Measurements from ENCODE around the gene TGM2. TPM values are rescaled to one million over a fixed set of nuclear protein-coding genes. Genes with fewer than 3 reads are reported as not detected.
A peak's percentile ranks its signal among the peaks of the same experiment; 100 is the strongest.

Gene TGM2
- total and polyA plus RNA-seq, 4 donors = 12.9 to 63.3 (median 19.6) TPM

DNA sequence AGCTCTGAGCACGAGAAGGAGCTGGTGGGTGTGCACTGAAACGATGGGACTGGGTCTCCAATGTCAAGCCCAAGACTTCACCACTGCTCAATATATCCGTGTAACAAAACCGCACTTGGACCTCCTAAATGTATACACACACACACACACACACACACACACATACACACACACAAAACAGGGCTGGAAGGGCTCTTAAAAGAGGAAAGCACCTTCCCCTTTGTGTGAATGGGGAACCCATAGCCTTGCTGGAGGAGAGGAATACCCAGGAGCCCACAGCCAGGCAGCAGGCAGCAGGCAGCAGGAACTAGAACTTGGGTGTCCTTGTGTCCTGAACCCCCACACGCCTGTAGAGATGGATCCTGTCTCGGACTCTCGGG lies 29.8 kb downstream of the TGM2 start:
- Histone ChIP-seq H3K36me3 (ENCODE audit: control insufficient read depth, insufficient read depth, low read length) (no peaks in the 10 kb centered on the region), H3K27me3 (ENCODE audit: control insufficient read depth, insufficient read depth, low read length) (no peaks in the 10 kb centered on the region)

GRCh38 chr20:38134427-38135270 lies 30.4 kb downstream of the TGM2 start:
- peak overlapping the region; percentile 52 for H3K27ac ChIP-seq (ENCODE audit: low read depth, low read length)

More for the DNA sequence above, 29.8 kb downstream of the TGM2 start:
- Histone ChIP-seq H3K9me3 (ENCODE audit: control insufficient read depth, insufficient read depth, low read length) (no peaks in the 10 kb centered on the region), H3K4me1 (ENCODE audit: control insufficient read depth, insufficient read depth, low read length) (peaks cover 21% of the 10 kb centered on the region), H3K27ac (ENCODE audit: low read depth, low read length) (peak overlapping the region; percentile 52), H3K4me3 (ENCODE audit: low read depth, low read length) (no peak overlapping the region)
- no peak for DNase-seq (ENCODE audit: low read depth in 4 of 6, low spot score in 6 of 6)
- WGBS (ENCODE audit: insufficient coverage) = 87% methylated on average over 5 of the region's 7 CpGs

DNA sequence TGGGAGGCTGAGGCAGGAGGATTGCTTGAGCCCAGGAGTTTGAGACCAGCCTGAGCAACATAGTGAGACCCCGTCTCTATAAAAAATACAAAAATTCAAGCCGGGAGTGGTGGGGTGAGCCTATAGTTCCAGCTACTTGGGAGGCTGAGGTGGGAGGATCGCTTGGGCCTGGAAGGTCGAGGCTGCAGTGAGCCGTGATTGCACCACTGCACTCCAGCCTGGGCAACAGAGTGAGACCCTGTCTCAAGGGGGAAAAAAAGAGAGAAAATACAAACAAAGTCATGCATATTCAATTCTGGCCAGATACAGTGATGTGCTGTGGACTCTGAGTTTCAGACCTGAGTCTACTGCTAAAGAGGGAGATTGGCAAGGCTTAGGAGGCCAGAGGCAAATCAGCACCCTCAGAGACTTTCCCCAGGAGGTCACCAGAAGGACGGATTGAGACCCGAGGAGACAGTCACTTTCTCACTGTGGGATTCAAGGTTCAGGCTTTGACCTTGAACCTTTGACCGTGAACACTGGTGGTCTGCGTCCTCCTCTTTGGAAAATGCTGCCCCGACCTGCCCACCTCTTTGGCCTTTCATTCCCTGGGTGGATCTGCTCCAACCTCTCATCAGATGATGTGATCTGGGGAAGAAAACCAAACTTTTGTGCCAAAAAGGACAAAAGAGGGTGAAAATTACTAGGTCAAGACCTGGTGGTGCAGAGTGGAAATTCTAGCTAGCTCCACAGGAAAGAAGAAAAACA lies 31.2 kb downstream of the TGM2 start:
- no peak overlapping the region for H3K4me3 ChIP-seq (ENCODE audit: low read depth, low read length)
- WGBS (ENCODE audit: insufficient coverage) = 81% methylated on average over 10 of the region's 10 CpGs
- peak overlapping the region; percentile 29 for H3K27ac ChIP-seq (ENCODE audit: low read depth, low read length)
- peak in 1 of 6 donors; percentile 47 for DNase-seq (ENCODE audit: low read depth in 4 of 6, low spot score in 6 of 6)
- H3K9me3 ChIP-seq (ENCODE audit: control insufficient read depth, insufficient read depth, low read length) = no peaks in the 10 kb centered on the region
- H3K36me3 ChIP-seq (ENCODE audit: control insufficient read depth, insufficient read depth, low read length) = no peaks in the 10 kb centered on the region
- no peaks in the 10 kb centered on the region for H3K27me3 ChIP-seq (ENCODE audit: control insufficient read depth, insufficient read depth, low read length)
- peaks cover 21% of the 10 kb centered on the region for H3K4me1 ChIP-seq (ENCODE audit: control insufficient read depth, insufficient read depth, low read length)

More at GRCh38 chr20:38134427-38135270, 30.4 kb downstream of the TGM2 start:
- no peak overlapping the region for H3K4me3 ChIP-seq (ENCODE audit: low read depth, low read length)
- no peak for DNase-seq (ENCODE audit: low read depth in 4 of 6, low spot score in 6 of 6)
- WGBS (ENCODE audit: insufficient coverage) = 75% methylated on average over 9 of the region's 9 CpGs
- peaks cover 24% of the 10 kb centered on the region for H3K4me1 ChIP-seq (ENCODE audit: control insufficient read depth, insufficient read depth, low read length)
- no peaks in the 10 kb centered on the region for H3K36me3 ChIP-seq (ENCODE audit: control insufficient read depth, insufficient read depth, low read length)
- H3K27me3 ChIP-seq (ENCODE audit: control insufficient read depth, insufficient read depth, low read length) = no peaks in the 10 kb centered on the region
- H3K9me3 ChIP-seq (ENCODE audit: control insufficient read depth, insufficient read depth, low read length) = no peaks in the 10 kb centered on the region

GRCh38 chr20:38132910-38133501 lies 32.1 kb downstream of the TGM2 start:
- H3K4me1 ChIP-seq (ENCODE audit: control insufficient read depth, insufficient read depth, low read length) = peaks cover 21% of the 10 kb centered on the region
- H3K27me3 ChIP-seq (ENCODE audit: control insufficient read depth, insufficient read depth, low read length) = no peaks in the 10 kb centered on the region
- H3K9me3 ChIP-seq (ENCODE audit: control insufficient read depth, insufficient read depth, low read length) = no peaks in the 10 kb centered on the region
- H3K27ac ChIP-seq (ENCODE audit: low read depth, low read length) = no peak overlapping the region
- DNase-seq (ENCODE audit: low read depth in 4 of 6, low spot score in 6 of 6) = no peak
- H3K4me3 ChIP-seq (ENCODE audit: low read depth, low read length) = no peak overlapping the region
- H3K36me3 ChIP-seq (ENCODE audit: control insufficient read depth, insufficient read depth, low read length) = no peaks in the 10 kb centered on the region
- 84% methylated on average over 9 of the region's 11 CpGs for WGBS (ENCODE audit: insufficient coverage)

- H3K27ac ChIP-seq (ENCODE audit: low read depth, low read length) = no peak overlapping the region
- H3K4me1 ChIP-seq (ENCODE audit: control insufficient read depth, insufficient read depth, low read length) = peaks cover 21% of the 10 kb centered on the region
- H3K9me3 ChIP-seq (ENCODE audit: control insufficient read depth, insufficient read depth, low read length) = no peaks in the 10 kb centered on the region
- WGBS (ENCODE audit: insufficient coverage) = 89% methylated on average over 23 of the region's 26 CpGs
- no peak overlapping the region for H3K4me3 ChIP-seq (ENCODE audit: low read depth, low read length)
- DNase-seq (ENCODE audit: low read depth in 4 of 6, low spot score in 6 of 6) = no peak
- no peaks in the 10 kb centered on the region for H3K27me3 ChIP-seq (ENCODE audit: control insufficient read depth, insufficient read depth, low read length)
- H3K36me3 ChIP-seq (ENCODE audit: control insufficient read depth, insufficient read depth, low read length) = no peaks in the 10 kb centered on the region
These were observed 32.7 kb downstream of the TGM2 start for GRCh38 chr20:38132156-38132909.

DNA sequence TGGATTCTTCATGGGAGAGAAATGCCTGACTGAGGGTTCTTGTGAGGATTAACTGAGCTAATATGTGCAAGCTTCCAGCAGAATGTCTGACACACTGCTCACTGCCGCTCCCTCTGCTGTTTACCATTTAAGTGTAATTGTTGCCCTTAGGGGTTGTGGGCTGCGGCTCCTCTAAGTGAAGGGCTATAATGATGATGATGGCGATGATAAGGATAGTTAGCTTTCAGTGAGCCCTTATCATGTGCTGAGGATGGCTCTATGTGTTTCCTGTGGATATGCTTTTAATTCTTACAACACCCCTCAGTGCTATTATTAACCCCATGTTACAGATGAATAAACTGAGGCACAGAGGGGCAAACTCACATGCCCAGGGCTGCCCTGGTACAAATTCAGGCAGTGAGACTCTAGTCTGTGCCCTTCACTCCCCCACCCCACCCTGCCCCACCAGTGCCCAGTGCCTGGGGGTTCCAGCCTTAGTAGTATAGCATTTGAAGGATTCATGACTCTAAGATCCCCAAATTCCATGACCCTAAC lies 33.4 kb downstream of the TGM2 start:
- H3K4me1 ChIP-seq (ENCODE audit: control insufficient read depth, insufficient read depth, low read length) = peaks cover 21% of the 10 kb centered on the region
- 67% methylated on average over 1 of the region's 3 CpGs for WGBS (ENCODE audit: insufficient coverage)

GRCh38 chr20:38130687-38131587 lies 34.1 kb downstream of the TGM2 start:
- Histone ChIP-seq H3K36me3 (ENCODE audit: control insufficient read depth, insufficient read depth, low read length) (no peaks in the 10 kb centered on the region), H3K4me3 (ENCODE audit: low read depth, low read length) (no peak overlapping the region), H3K27ac (ENCODE audit: low read depth, low read length) (no peak overlapping the region), H3K27me3 (ENCODE audit: control insufficient read depth, insufficient read depth, low read length) (no peaks in the 10 kb centered on the region), H3K4me1 (ENCODE audit: control insufficient read depth, insufficient read depth, low read length) (peaks cover 26% of the 10 kb centered on the region), H3K9me3 (ENCODE audit: control insufficient read depth, insufficient read depth, low read length) (no peaks in the 10 kb centered on the region)
- DNase-seq (ENCODE audit: low read depth in 4 of 6, low spot score in 6 of 6) = no peak
- 87% methylated on average over 17 of the region's 19 CpGs for WGBS (ENCODE audit: insufficient coverage)

More for the DNA sequence above, 33.4 kb downstream of the TGM2 start:
- H3K27ac ChIP-seq (ENCODE audit: low read depth, low read length) = no peak overlapping the region
- no peaks in the 10 kb centered on the region for H3K27me3 ChIP-seq (ENCODE audit: control insufficient read depth, insufficient read depth, low read length)
- no peaks in the 10 kb centered on the region for H3K36me3 ChIP-seq (ENCODE audit: control insufficient read depth, insufficient read depth, low read length)
- peak in 1 of 6 donors; percentile 41 for DNase-seq (ENCODE audit: low read depth in 4 of 6, low spot score in 6 of 6)
- no peak overlapping the region for H3K4me3 ChIP-seq (ENCODE audit: low read depth, low read length)
- no peaks in the 10 kb centered on the region for H3K9me3 ChIP-seq (ENCODE audit: control insufficient read depth, insufficient read depth, low read length)

DNA sequence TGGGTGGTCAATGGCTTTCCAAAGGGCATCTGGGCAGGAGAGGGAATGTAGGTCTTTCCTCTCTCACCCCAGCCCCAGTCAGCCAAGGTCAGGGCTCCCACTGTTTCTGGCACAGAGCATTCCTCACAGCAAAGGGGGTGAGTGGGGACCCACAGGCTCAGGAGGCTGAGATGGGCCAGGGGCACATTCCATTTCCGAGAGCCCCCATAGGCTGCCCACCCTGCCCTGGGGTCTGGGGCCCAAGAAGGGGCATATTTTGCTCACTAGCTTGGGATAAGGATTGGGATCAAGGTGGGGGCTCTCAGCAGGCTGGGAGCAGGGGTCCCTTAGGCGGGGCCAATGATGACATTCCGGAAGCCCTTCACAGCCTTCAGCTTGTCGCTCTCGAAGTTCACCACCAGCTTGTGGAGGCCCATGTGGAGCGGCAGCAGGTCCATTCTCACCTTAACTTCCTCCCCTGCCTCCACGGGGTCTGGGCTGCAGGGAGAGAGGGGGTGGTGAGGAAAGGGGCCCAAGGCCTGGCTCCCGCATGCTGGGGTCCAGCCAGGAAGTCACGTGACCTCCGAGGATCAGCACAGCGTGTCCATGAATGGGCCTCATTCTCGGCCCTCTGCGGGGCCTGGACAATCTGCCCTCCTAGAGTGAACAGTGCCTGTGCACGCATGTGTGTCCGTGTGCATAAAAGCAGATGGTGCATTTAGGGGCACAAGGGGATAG lies 35.0 kb downstream of the TGM2 start:
- Histone ChIP-seq H3K9me3 (ENCODE audit: control insufficient read depth, insufficient read depth, low read length) (no peaks in the 10 kb centered on the region), H3K36me3 (ENCODE audit: control insufficient read depth, insufficient read depth, low read length) (no peaks in the 10 kb centered on the region), H3K4me1 (ENCODE audit: control insufficient read depth, insufficient read depth, low read length) (peaks cover 28% of the 10 kb centered on the region), H3K27ac (ENCODE audit: low read depth, low read length) (no peak overlapping the region), H3K4me3 (ENCODE audit: low read depth, low read length) (no peak overlapping the region), H3K27me3 (ENCODE audit: control insufficient read depth, insufficient read depth, low read length) (no peaks in the 10 kb centered on the region)
- DNase-seq (ENCODE audit: low read depth in 4 of 6, low spot score in 6 of 6) = no peak
- whole genome bisulfite sequencing (ENCODE audit: insufficient coverage) = 51% methylated on average over 8 of the region's 15 CpGs
